ENCODE measurements around the gene JPH4. TPM values are rescaled to one million over a fixed set of nuclear protein-coding genes. Genes with fewer than 3 reads are reported as not detected.
A peak's percentile ranks its signal among the peaks of the same experiment; 100 is the strongest.

The JPH4 gene
- polyA plus RNA-seq, 1 of the 3 experiments (the other 2 are of a cell fraction) = 8.7 TPM

GRCh38 chr14:23557946-23558345 is 20.6 kb downstream of the JPH4 start:
- peaks cover 5 to 13% of the 10 kb centered on the region in 2 experiments; a peak in 1 of 4 replicates for H3K4me1 ChIP-seq (ENCODE audit: control insufficient read depth in 1 of 2, insufficient read depth in 2 of 2, low read depth in 1 of 2, low read length in 1 of 2)
- H3K27ac ChIP-seq (ENCODE audit: low read depth in 2 of 2, low read length in 1 of 2) = no peak overlapping the region
- 100% methylated on average over 1 of the region's 1 CpG for WGBS (ENCODE audit: low lambda C conversion rate)
- no peak for TF ChIP-seq FOXJ3 (CRISPR knock-in tag; IDR thresholded peaks at IDR 0.05)
- no peak for TF ChIP-seq REST (IDR thresholded peaks at IDR 0.05; ENCODE audit: low read depth, low read length)
- no peak for TF ChIP-seq ZBTB33 (IDR thresholded peaks at IDR 0.05; ENCODE audit: borderline replicate concordance, low read depth)
- H3K9me3 ChIP-seq = no peaks in the 10 kb centered on the region
- peaks cover 4% of the 10 kb centered on the region for H3F3A ChIP-seq (replicated peaks; ENCODE audit: insufficient read depth)
- H3K9ac ChIP-seq = no peak overlapping the region
- no peak for DNase-seq
- H3K9me2 ChIP-seq = no peaks in the 10 kb centered on the region
- ChIA-PET CTCF (interaction anchor here (1.6 to 19.5 kb wide), 9 partner anchors 10 to 231 kb away, joined by 4 to 785 read pairs (median 67); partner anchors contain the start of genes AP1G2 and NGDN), POLR2A (interaction anchor here (0.6 to 1.5 kb wide), 3 partner anchors 9 to 86 kb away, joined by 3 to 4 read pairs (median 3); no protein-coding TSS in a partner anchor)
- peaks cover 17 to 36% of the 10 kb centered on the region in 2 experiments for H3K36me3 ChIP-seq (replicated peaks in 1 of 2; ENCODE audit: control insufficient read depth in 1 of 2, insufficient read depth in 2 of 2, low read length in 1 of 2)
- no peaks in the 10 kb centered on the region for H3K27me3 ChIP-seq (ENCODE audit: insufficient read depth)
- no peak overlapping the region for H3K4me3 ChIP-seq (ENCODE audit: low read depth in 2 of 2, low read length in 1 of 2)
- H3K4me2 ChIP-seq = peak overlapping the region; percentile 93; the same call in 1 of the 2 replicates
- H3K79me2 ChIP-seq (ENCODE audit: insufficient read depth) = peaks cover 14% of the 10 kb centered on the region; the same call in 1 of the 2 replicates
- no peaks in the 10 kb centered on the region for H4K20me1 ChIP-seq (ENCODE audit: insufficient read depth)
- H2AFZ ChIP-seq (ENCODE audit: low read depth) = no peak overlapping the region

- Histone ChIP-seq H3K4me2 (peak overlapping the region; percentile 93), H3K4me3 (ENCODE audit: low read depth in 2 of 2, low read length in 1 of 2) (peak overlapping the region; percentile 76 to 93)
- POLR2A ChIA-PET = interaction anchor here (0.6 to 1.5 kb wide), 3 partner anchors 45 to 86 kb away, joined by 3 to 4 read pairs (median 4); no protein-coding TSS in a partner anchor
Measured at GRCh38 chr14:23557521-23557920, 21.1 kb downstream of the JPH4 start.

More at GRCh38 chr14:23557521-23557920, 21.1 kb downstream of the JPH4 start:
- 46% methylated on average over 2 of the region's 2 CpGs for WGBS (ENCODE audit: low lambda C conversion rate)
- CTCF ChIA-PET = interaction anchor here (1.6 to 19.5 kb wide), 8 partner anchors 10 to 81 kb away, joined by 4 to 785 read pairs (median 70); partner anchors contain the start of genes AP1G2 and NGDN
- no peak for DNase-seq
- Histone ChIP-seq H3K27me3 (ENCODE audit: insufficient read depth) (no peaks in the 10 kb centered on the region), H3K9ac (no peak overlapping the region), H2AFZ (ENCODE audit: low read depth) (no peak overlapping the region), H3F3A (replicated peaks; ENCODE audit: insufficient read depth) (peaks cover 4% of the 10 kb centered on the region), H4K20me1 (ENCODE audit: insufficient read depth) (no peaks in the 10 kb centered on the region), H3K79me2 (ENCODE audit: insufficient read depth) (peaks cover 14% of the 10 kb centered on the region; the same call in 1 of the 2 replicates), H3K9me2 (no peaks in the 10 kb centered on the region), H3K9me3 (no peaks in the 10 kb centered on the region), H3K4me1 (ENCODE audit: control insufficient read depth in 1 of 2, insufficient read depth in 2 of 2, low read depth in 1 of 2, low read length in 1 of 2) (peaks cover 5 to 13% of the 10 kb centered on the region in 2 experiments; a peak in 1 of 4 replicates), H3K27ac (ENCODE audit: low read depth in 2 of 2, low read length in 1 of 2) (no peak overlapping the region), H3K36me3 (replicated peaks in 1 of 2; ENCODE audit: control insufficient read depth in 1 of 2, insufficient read depth in 2 of 2, low read length in 1 of 2) (peaks cover 17 to 35% of the 10 kb centered on the region in 2 experiments)
- TF ChIP-seq GATA2 (CRISPR knock-in tag; IDR thresholded peaks at IDR 0.05) = no peak
- no peak for TF ChIP-seq MEF2A (IDR thresholded peaks at IDR 0.05; ENCODE audit: borderline replicate concordance, low read depth)
- no peak for TF ChIP-seq NFIC (IDR thresholded peaks at IDR 0.05; ENCODE audit: borderline replicate concordance)
- no peak for TF ChIP-seq MXI1 (IDR thresholded peaks at IDR 0.05; ENCODE audit: low read depth, low read length)
- no peak for TF ChIP-seq TAF1 (IDR thresholded peaks at IDR 0.05; ENCODE audit: borderline replicate concordance, low read depth, low read length)
- no peak for TF ChIP-seq YY1 (IDR thresholded peaks at IDR 0.05; ENCODE audit: low read depth)
- TF ChIP-seq ELF1 (IDR thresholded peaks at IDR 0.05) = no peak
